Measurements from ENCODE around the gene SPR.

- TF ChIP-seq CTCF (IDR thresholded peaks at IDR 0.05) (no peak), NFIC (IDR thresholded peaks at IDR 0.05; ENCODE audit: borderline replicate concordance) (no peak), EP300 (IDR thresholded peaks at IDR 0.05; ENCODE audit: borderline replicate concordance in 1 of 2, low read depth in 1 of 2, low read length in 1 of 2) (no peak), ELF1 (IDR thresholded peaks at IDR 0.05) (no peak), MXI1 (IDR thresholded peaks at IDR 0.05; ENCODE audit: low read depth, low read length) (no peak), CHD2 (IDR thresholded peaks at IDR 0.05; ENCODE audit: low read length, partially characterized antibody) (no peak), USF2 (IDR thresholded peaks at IDR 0.05; ENCODE audit: borderline replicate concordance, low read depth, low read length) (no peak), NRF1 (IDR thresholded peaks at IDR 0.05; ENCODE audit: low read depth, low read length) (no peak), PBX3 (IDR thresholded peaks at IDR 0.05) (no peak), SMC3 (IDR thresholded peaks at IDR 0.05; ENCODE audit: low read depth, low read length) (no peak), GABPA (IDR thresholded peaks at IDR 0.05; ENCODE audit: low read depth) (no peak), ZBTB33 (IDR thresholded peaks at IDR 0.05; ENCODE audit: borderline replicate concordance, low read depth) (no peak)
These were observed 43.9 kb upstream of the SPR start for GRCh38 chr2:72843301-72843700.
